Activated naive CD4-positive, alpha-beta T cell treated with anti-CD3 and anti-CD28 coated beads, Interleukin-2, amount 50 U/mL, for 16 hours (primary cell): ENCODE data around the gene MACIR.
A peak's percentile ranks its signal among the peaks of the same experiment; 100 is the strongest.

Experiments
- DNase-seq: peaks from one replicate; pipeline ENCODE4 v3.0.0-alpha.2; 2020

MACIR gene

GRCh38 chr5:103247118-103247517 is 11.4 kb upstream of the MACIR start:
- DNase-seq, result no peak

- DNase-seq, result no peak
Measured at GRCh38 chr5:103249068-103249467, 9.5 kb upstream of the MACIR start.

GRCh38 chr5:103254921-103255320 is 3.6 kb upstream of the MACIR start:
- DNase-seq, result no peak

GRCh38 chr5:103255691-103256090 is 2.9 kb upstream of the MACIR start:
- DNase-seq, result no peak

- no peak for DNase-seq
Measured at GRCh38 chr5:103256178-103256577, 2.4 kb upstream of the MACIR start.

- DNase-seq, result peak; percentile 69
Measured at GRCh38 chr5:103258957-103259704, 568 bp downstream of the MACIR start.

- DNase-seq, result no peak
Measured at GRCh38 chr5:103259705-103260355, 1.3 kb downstream of the MACIR start.

GRCh38 chr5:103260951-103261350 is 2.4 kb downstream of the MACIR start:
- DNase-seq, result no peak

GRCh38 chr5:103262422-103262871 is 3.9 kb downstream of the MACIR start:
- DNase-seq, result no peak

- no peak for DNase-seq
Measured at GRCh38 chr5:103263054-103263453, 4.5 kb downstream of the MACIR start.

GRCh38 chr5:103264508-103264907 is 5.9 kb downstream of the MACIR start:
- no peak for DNase-seq

- DNase-seq, result no peak
Measured at GRCh38 chr5:103270581-103270980, 12.0 kb downstream of the MACIR start.

- DNase-seq, result no peak
Measured at GRCh38 chr5:103271570-103272289, 13.2 kb downstream of the MACIR start.

- DNase-seq, result no peak
Measured at GRCh38 chr5:103272377-103272776, 13.8 kb downstream of the MACIR start.

GRCh38 chr5:103273952-103274351 is 15.4 kb downstream of the MACIR start:
- no peak for DNase-seq

- no peak for DNase-seq
Measured at GRCh38 chr5:103275851-103276250, 17.3 kb downstream of the MACIR start.

- DNase-seq, result no peak
Measured at GRCh38 chr5:103280967-103281366, 22.4 kb downstream of the MACIR start.

- DNase-seq, result no peak
Measured at GRCh38 chr5:103283120-103283519, 24.6 kb downstream of the MACIR start.

- DNase-seq, result no peak
Measured at GRCh38 chr5:103283869-103284268, 25.3 kb downstream of the MACIR start.

GRCh38 chr5:103286622-103287021 is 28.1 kb downstream of the MACIR start:
- DNase-seq, result no peak

- DNase-seq, result no peak
Measured at GRCh38 chr5:103289024-103289423, 30.5 kb downstream of the MACIR start.

- no peak for DNase-seq
Measured at GRCh38 chr5:103290846-103291245, 32.3 kb downstream of the MACIR start.

- DNase-seq, result no peak
Measured at GRCh38 chr5:103291606-103292005, 33.0 kb downstream of the MACIR start.

GRCh38 chr5:103293099-103293498 is 34.5 kb downstream of the MACIR start:
- DNase-seq, result no peak
